NB4 (cell line): ENCODE measurements around the gene ZNF664.

ENCODE experiments used
- MYC ChIP-seq: IDR thresholded peaks from 2 replicates; pipeline ENCODE4 v1.6.1; 2011; ENCODE audit warnings: low read depth, low read length
- POLR2A ChIP-seq: IDR thresholded peaks from 2 replicates; pipeline ENCODE4 v1.6.1; 2011; ENCODE audit warnings: mild to moderate bottlenecking; ENCODE audit not compliant: insufficient read length; ENCODE audit errors: extremely low read depth
- TF ChIP-seq, protein P1 (sequence below): IDR thresholded peaks from one replicate; pipeline ENCODE4 v1.5.1; 2012; ENCODE audit warnings: low read depth, low read length

DNA sequence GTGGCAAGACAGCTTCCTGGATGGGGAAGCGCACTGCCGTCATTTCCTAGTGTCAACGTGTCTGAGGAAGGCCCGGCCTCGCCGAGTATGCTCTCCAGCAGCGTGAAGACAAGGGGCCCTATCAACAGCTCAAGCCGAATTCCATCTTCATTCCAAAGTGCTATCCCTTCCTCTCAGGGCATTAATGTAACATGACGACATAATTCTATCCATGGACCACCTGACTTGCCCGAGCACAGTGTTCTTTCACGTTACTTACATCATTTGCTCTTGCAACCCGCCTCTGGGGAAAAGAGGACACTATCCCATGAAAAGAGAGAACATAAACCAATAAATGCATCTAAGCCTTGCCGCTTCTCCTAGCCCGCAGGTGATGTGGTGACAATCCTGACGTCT lies 23.2 kb upstream of the ZNF664 start:
- TF ChIP-seq, protein P1, sequence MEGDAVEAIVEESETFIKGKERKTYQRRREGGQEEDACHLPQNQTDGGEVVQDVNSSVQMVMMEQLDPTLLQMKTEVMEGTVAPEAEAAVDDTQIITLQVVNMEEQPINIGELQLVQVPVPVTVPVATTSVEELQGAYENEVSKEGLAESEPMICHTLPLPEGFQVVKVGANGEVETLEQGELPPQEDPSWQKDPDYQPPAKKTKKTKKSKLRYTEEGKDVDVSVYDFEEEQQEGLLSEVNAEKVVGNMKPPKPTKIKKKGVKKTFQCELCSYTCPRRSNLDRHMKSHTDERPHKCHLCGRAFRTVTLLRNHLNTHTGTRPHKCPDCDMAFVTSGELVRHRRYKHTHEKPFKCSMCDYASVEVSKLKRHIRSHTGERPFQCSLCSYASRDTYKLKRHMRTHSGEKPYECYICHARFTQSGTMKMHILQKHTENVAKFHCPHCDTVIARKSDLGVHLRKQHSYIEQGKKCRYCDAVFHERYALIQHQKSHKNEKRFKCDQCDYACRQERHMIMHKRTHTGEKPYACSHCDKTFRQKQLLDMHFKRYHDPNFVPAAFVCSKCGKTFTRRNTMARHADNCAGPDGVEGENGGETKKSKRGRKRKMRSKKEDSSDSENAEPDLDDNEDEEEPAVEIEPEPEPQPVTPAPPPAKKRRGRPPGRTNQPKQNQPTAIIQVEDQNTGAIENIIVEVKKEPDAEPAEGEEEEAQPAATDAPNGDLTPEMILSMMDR = no peak
- TF ChIP-seq MYC (no peak), POLR2A (no peak)
